Measurements from ENCODE around the gene GAGE12J.

DNA sequence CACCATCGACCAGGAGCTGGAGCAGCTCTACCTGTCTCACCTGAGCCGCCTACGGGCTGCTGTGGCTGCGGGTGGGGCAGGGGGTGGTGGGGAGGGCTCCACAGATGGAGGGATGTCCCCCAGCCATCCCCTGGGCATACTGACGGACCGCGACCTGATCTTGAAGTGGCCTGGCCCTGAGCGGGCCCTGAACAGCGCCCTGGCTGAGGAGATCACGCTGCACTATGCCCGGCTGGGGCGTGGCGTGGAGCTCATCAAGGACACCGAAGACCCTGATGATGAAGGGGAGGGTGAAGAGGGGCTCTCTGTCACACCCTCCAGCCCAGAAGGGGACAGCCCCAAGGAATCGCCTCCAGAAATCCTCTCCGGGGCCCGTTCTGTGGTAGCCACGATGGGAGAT is 35.7 kb upstream of the GAGE12J start:
- TF ChIP-seq, protein P1, sequence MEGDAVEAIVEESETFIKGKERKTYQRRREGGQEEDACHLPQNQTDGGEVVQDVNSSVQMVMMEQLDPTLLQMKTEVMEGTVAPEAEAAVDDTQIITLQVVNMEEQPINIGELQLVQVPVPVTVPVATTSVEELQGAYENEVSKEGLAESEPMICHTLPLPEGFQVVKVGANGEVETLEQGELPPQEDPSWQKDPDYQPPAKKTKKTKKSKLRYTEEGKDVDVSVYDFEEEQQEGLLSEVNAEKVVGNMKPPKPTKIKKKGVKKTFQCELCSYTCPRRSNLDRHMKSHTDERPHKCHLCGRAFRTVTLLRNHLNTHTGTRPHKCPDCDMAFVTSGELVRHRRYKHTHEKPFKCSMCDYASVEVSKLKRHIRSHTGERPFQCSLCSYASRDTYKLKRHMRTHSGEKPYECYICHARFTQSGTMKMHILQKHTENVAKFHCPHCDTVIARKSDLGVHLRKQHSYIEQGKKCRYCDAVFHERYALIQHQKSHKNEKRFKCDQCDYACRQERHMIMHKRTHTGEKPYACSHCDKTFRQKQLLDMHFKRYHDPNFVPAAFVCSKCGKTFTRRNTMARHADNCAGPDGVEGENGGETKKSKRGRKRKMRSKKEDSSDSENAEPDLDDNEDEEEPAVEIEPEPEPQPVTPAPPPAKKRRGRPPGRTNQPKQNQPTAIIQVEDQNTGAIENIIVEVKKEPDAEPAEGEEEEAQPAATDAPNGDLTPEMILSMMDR (tag by site-specific recombination; IDR thresholded peaks at IDR 0.05): no peak
- TF ChIP-seq, protein P2, sequence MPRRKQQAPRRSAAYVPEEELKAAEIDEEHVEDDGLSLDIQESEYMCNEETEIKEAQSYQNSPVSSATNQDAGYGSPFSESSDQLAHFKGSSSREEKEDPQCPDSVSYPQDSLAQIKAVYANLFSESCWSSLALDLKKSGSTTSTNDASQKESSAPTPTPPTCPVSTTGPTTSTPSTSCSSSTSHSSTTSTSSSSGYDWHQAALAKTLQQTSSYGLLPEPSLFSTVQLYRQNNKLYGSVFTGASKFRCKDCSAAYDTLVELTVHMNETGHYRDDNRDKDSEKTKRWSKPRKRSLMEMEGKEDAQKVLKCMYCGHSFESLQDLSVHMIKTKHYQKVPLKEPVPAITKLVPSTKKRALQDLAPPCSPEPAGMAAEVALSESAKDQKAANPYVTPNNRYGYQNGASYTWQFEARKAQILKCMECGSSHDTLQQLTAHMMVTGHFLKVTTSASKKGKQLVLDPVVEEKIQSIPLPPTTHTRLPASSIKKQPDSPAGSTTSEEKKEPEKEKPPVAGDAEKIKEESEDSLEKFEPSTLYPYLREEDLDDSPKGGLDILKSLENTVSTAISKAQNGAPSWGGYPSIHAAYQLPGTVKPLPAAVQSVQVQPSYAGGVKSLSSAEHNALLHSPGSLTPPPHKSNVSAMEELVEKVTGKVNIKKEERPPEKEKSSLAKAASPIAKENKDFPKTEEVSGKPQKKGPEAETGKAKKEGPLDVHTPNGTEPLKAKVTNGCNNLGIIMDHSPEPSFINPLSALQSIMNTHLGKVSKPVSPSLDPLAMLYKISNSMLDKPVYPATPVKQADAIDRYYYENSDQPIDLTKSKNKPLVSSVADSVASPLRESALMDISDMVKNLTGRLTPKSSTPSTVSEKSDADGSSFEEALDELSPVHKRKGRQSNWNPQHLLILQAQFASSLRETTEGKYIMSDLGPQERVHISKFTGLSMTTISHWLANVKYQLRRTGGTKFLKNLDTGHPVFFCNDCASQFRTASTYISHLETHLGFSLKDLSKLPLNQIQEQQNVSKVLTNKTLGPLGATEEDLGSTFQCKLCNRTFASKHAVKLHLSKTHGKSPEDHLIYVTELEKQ (tag by site-specific recombination; IDR thresholded peaks at IDR 0.05; ENCODE audit: borderline replicate concordance): no peak
- TF ChIP-seq ZNF530 (tag by site-specific recombination; IDR thresholded peaks at IDR 0.05; ENCODE audit: low read depth): no peak
- no peak for TF ChIP-seq ZNF274 (IDR thresholded peaks at IDR 0.05; ENCODE audit: low read length)
- no peak for TF ChIP-seq ZNF274 (tag by site-specific recombination; IDR thresholded peaks at IDR 0.05; ENCODE audit: borderline replicate concordance)
- TF ChIP-seq ZNF37A (tag by site-specific recombination; IDR thresholded peaks at IDR 0.05): no peak
- TF ChIP-seq, protein P3, sequence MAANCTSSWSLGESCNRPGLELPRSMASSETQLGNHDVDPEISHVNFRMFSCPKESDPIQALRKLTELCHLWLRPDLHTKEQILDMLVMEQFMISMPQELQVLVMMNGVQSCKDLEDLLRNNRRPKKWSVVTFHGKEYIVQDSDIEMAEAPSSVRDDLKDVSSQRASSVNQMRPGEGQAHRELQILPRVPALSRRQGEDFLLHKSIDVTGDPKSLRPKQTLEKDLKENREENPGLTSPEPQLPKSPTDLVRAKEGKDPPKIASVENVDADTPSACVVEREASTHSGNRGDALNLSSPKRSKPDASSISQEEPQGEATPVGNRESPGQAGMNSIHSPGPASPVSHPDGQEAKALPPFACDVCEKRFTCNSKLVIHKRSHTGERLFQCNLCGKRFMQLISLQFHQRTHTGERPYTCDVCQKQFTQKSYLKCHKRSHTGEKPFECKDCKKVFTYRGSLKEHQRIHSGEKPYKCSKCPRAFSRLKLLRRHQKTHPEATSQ (tag by site-specific recombination; IDR thresholded peaks at IDR 0.05): no peak
- TF ChIP-seq ZNF133 (tag by site-specific recombination; IDR thresholded peaks at IDR 0.05): no peak
- TF ChIP-seq, protein P4, sequence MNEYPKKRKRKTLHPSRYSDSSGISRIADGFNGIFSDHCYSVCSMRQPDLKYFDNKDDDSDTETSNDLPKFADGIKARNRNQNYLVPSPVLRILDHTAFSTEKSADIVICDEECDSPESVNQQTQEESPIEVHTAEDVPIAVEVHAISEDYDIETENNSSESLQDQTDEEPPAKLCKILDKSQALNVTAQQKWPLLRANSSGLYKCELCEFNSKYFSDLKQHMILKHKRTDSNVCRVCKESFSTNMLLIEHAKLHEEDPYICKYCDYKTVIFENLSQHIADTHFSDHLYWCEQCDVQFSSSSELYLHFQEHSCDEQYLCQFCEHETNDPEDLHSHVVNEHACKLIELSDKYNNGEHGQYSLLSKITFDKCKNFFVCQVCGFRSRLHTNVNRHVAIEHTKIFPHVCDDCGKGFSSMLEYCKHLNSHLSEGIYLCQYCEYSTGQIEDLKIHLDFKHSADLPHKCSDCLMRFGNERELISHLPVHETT (tag by site-specific recombination; IDR thresholded peaks at IDR 0.05): no peak
- no peak for TF ChIP-seq OSR2 (tag by site-specific recombination; IDR thresholded peaks at IDR 0.05)
- no peak for TF ChIP-seq ZNF24 (tag by site-specific recombination; IDR thresholded peaks at IDR 0.05)
- no peak for TF ChIP-seq ZSCAN16 (tag by site-specific recombination; IDR thresholded peaks at IDR 0.05)
- TF ChIP-seq ZNF341 (tag by site-specific recombination; IDR thresholded peaks at IDR 0.05; ENCODE audit: low read depth): no peak
- TF ChIP-seq, protein P5, sequence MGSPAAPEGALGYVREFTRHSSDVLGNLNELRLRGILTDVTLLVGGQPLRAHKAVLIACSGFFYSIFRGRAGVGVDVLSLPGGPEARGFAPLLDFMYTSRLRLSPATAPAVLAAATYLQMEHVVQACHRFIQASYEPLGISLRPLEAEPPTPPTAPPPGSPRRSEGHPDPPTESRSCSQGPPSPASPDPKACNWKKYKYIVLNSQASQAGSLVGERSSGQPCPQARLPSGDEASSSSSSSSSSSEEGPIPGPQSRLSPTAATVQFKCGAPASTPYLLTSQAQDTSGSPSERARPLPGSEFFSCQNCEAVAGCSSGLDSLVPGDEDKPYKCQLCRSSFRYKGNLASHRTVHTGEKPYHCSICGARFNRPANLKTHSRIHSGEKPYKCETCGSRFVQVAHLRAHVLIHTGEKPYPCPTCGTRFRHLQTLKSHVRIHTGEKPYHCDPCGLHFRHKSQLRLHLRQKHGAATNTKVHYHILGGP (tag by site-specific recombination; IDR thresholded peaks at IDR 0.05): no peak
- TF ChIP-seq, protein P6, sequence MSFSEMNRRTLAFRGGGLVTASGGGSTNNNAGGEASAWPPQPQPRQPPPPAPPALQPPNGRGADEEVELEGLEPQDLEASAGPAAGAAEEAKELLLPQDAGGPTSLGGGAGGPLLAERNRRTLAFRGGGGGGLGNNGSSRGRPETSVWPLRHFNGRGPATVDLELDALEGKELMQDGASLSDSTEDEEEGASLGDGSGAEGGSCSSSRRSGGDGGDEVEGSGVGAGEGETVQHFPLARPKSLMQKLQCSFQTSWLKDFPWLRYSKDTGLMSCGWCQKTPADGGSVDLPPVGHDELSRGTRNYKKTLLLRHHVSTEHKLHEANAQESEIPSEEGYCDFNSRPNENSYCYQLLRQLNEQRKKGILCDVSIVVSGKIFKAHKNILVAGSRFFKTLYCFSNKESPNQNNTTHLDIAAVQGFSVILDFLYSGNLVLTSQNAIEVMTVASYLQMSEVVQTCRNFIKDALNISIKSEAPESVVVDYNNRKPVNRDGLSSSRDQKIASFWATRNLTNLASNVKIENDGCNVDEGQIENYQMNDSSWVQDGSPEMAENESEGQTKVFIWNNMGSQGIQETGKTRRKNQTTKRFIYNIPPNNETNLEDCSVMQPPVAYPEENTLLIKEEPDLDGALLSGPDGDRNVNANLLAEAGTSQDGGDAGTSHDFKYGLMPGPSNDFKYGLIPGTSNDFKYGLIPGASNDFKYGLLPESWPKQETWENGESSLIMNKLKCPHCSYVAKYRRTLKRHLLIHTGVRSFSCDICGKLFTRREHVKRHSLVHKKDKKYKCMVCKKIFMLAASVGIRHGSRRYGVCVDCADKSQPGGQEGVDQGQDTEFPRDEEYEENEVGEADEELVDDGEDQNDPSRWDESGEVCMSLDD (tag by site-specific recombination; IDR thresholded peaks at IDR 0.05): no peak

Data from HEK293 (cell line).